Stimulated activated naive CD8-positive, alpha-beta T cell treated with anti-CD3 and anti-CD28 coated beads, Interleukin-15, Interleukin-2, amounts not matched to agents 100 ng/mL and 50 ng/mL, for 24 hours (primary cell): ENCODE results near the gene TAS2R46.

Source experiments
- H3K27ac Mint-ChIP-seq: one replicate; pipeline ENCODE4 v1.8.0; 2021; ENCODE audit warnings: mild to moderate bottlenecking, mixed read lengths
- H3K27me3 Mint-ChIP-seq: one replicate; pipeline ENCODE4 v1.8.0; 2021; ENCODE audit warnings: mixed read lengths
- H3K36me3 Mint-ChIP-seq: one replicate; pipeline ENCODE4 v1.8.0; 2021; ENCODE audit warnings: low read depth, mixed read lengths
- H3K4me1 Mint-ChIP-seq: one replicate; pipeline ENCODE4 v1.8.0; 2021; ENCODE audit warnings: low read depth, mixed read lengths
- H3K4me3 Mint-ChIP-seq: one replicate; pipeline ENCODE4 v1.8.0; 2021; ENCODE audit warnings: mild to moderate bottlenecking, mixed read lengths
- H3K9me3 Mint-ChIP-seq: one replicate; pipeline ENCODE4 v1.8.0; 2021; ENCODE audit warnings: mixed read lengths

TAS2R46 gene

GRCh38 chr12:11014234-11014633, 47.9 kb downstream of the TAS2R46 start:
- H3K27ac Mint-ChIP-seq: no peak overlapping the region
- H3K36me3 Mint-ChIP-seq: peaks cover 29% of the 10 kb centered on the region
- H3K9me3 Mint-ChIP-seq: no peaks in the 10 kb centered on the region
- peaks cover 11% of the 10 kb centered on the region for H3K4me1 Mint-ChIP-seq
- no peaks in the 10 kb centered on the region for H3K27me3 Mint-ChIP-seq
- no peak overlapping the region for H3K4me3 Mint-ChIP-seq
